WERI-Rb-1 (cell line): ENCODE measurements around the gene KRT28.
"Not testable (repeated sequence)": the region's sequence is repeated elsewhere in the genome, so short reads cannot be mapped to it uniquely, and the experiment has no call there.

Experiments
- DNase-seq: peaks from one replicate; pipeline ENCODE4 v3.0.0-alpha.2; 2020
- H3K27ac ChIP-seq: fragments of 250-450 bp; sonication (Bioruptor Pico); 2 replicates; pipeline ENCODE4 v1.5.1; 2020; ENCODE audit warnings: mild to moderate bottlenecking, moderate library complexity
- H3K27me3 ChIP-seq: fragments of 250-450 bp; sonication (Bioruptor Pico); 2 replicates; pipeline ENCODE4 v1.5.1; 2021; ENCODE audit warnings: mild to moderate bottlenecking, low read depth, moderate library complexity; ENCODE audit not compliant: insufficient read depth, severe bottlenecking
- H3K36me3 ChIP-seq: fragments of 250-450 bp; sonication (Bioruptor Pico); 2 replicates; pipeline ENCODE4 v1.5.1; 2020; ENCODE audit warnings: mild to moderate bottlenecking, moderate library complexity
- H3K4me3 ChIP-seq: 2 replicates; pipeline ENCODE4 v1.5.1; 2011; ENCODE audit warnings: low read depth, mild to moderate bottlenecking, control low read depth, low read length
- H3K9me3 ChIP-seq: fragments of 250-450 bp; sonication (Bioruptor Pico); 2 replicates; pipeline ENCODE4 v1.5.1; 2021; ENCODE audit warnings: mild to moderate bottlenecking, moderate library complexity; ENCODE audit not compliant: severe bottlenecking
- TF ChIP-seq, protein P1 (sequence below): IDR thresholded peaks from 2 replicates; pipeline ENCODE4 v1.5.1; 2011; ENCODE audit warnings: low read depth, mild to moderate bottlenecking, control low read depth, inconsistent platforms, low read length

KRT28 gene

DNA sequence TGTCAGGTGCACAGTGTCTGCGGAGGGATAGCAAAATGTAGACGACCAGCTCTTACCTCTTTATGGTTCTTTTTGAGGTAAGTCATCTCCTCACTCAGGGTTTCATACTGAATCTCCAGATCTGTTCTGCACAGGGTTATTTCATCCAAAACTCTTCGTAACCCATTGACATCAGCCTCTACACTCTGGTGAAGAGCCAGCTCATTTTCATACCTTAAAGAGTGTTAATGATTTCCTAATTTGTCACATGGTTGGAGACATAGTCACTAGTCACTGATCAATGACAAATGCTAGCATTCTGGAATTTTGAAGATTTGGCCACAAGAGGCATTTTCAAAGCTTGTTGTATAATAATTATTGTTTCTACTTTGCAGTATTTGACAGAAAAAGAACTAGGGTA, 46.0 kb downstream of the KRT28 start:
- DNase-seq, result no peak
- H3K4me3 ChIP-seq, result no peak overlapping the region
- peaks cover 9% of the 10 kb centered on the region for H3K9me3 ChIP-seq
- H3K36me3 ChIP-seq, result no peaks in the 10 kb centered on the region
- H3K27ac ChIP-seq, result no peak overlapping the region
- H3K27me3 ChIP-seq, result peaks cover 91% of the 10 kb centered on the region
- TF ChIP-seq, protein P1, sequence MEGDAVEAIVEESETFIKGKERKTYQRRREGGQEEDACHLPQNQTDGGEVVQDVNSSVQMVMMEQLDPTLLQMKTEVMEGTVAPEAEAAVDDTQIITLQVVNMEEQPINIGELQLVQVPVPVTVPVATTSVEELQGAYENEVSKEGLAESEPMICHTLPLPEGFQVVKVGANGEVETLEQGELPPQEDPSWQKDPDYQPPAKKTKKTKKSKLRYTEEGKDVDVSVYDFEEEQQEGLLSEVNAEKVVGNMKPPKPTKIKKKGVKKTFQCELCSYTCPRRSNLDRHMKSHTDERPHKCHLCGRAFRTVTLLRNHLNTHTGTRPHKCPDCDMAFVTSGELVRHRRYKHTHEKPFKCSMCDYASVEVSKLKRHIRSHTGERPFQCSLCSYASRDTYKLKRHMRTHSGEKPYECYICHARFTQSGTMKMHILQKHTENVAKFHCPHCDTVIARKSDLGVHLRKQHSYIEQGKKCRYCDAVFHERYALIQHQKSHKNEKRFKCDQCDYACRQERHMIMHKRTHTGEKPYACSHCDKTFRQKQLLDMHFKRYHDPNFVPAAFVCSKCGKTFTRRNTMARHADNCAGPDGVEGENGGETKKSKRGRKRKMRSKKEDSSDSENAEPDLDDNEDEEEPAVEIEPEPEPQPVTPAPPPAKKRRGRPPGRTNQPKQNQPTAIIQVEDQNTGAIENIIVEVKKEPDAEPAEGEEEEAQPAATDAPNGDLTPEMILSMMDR, result no peak

DNA sequence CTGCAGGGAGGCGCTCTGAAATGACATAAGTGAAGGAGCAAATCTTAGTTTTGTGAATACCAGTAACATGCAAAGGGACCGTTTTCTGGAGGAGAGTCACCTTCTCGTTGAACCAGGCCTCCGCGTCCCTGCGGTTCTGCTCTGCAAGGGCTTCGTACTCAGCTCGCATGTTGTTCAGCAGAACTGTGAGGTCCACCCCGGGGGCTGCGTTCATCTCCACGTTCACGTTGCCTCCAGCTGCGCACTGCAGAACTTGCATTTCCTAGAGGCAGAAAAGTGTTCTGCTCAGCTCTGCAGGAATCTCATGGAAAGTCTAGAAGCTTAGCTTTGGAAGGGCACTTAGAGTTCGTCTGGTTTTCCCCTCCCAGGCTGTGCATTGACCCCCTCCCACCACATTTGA, 48.7 kb downstream of the KRT28 start:
- DNase-seq, result no peak
- H3K4me3 ChIP-seq, result no peak overlapping the region
- H3K36me3 ChIP-seq, result no peaks in the 10 kb centered on the region
- peaks cover 7% of the 10 kb centered on the region for H3K9me3 ChIP-seq
- peaks cover 91% of the 10 kb centered on the region for H3K27me3 ChIP-seq
- TF ChIP-seq, protein P1, result no peak
- no peak overlapping the region for H3K27ac ChIP-seq

DNA sequence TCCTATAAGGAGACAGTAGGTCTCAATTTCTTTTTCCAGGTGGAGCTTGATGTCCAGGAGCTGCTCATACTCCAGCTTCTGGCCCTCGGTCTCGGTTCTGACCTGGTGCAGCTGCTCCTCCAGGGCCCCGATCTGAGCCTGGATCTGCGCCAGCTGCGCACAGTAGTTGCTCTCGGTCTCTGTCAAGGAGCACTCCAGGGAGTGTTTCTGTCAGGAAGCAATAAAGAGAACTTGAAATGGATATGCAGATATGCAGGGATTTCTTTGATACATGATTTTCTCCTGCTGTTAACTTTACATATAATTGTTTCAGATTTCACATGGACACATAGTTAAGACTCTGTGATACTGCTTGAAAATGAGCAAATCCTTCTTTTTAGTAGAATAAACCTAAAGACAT, 49.4 kb downstream of the KRT28 start:
- DNase-seq, result no peak
- Histone ChIP-seq H3K27ac (no peak overlapping the region), H3K36me3 (no peaks in the 10 kb centered on the region), H3K27me3 (peaks cover 91% of the 10 kb centered on the region), H3K9me3 (peaks cover 7% of the 10 kb centered on the region), H3K4me3 (no peak overlapping the region)
- TF ChIP-seq, protein P1, result no peak

DNA sequence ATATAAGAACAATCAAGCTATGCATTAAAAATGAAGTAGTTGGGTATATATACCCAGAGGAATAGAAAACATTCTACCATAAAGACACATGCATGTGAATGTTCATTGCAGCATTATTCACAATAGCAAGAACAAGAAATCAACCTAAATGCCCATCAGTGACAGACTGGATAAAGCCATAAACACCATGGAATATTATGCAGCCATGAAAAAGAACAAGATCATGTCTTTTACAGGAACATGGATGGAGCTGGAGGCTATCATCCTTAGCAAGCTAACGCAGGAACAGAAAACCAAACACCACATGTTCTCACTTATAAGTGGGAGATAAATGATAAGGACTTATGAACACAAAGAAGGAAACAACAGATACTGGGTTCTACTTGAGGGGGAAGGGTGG, 51.1 kb downstream of the KRT28 start:
- not testable (repeated sequence) for H3K36me3 ChIP-seq, H3K9me3 ChIP-seq, H3K27ac ChIP-seq, H3K4me3 ChIP-seq, DNase-seq
- H3K27me3 ChIP-seq, result peaks cover 91% of the 10 kb centered on the region
